C4-2B (cell line): ENCODE data around the gene CLPX.

ENCODE experiments used
- ZFX ChIP-seq: fragments of 450-650 bp; IDR thresholded peaks from 2 replicates; pipeline ENCODE4 v1.6.1; 2017
- TF ChIP-seq, protein P1 (sequence below): fragments of 450-650 bp; conservative IDR thresholded peaks from 2 replicates; pipeline ENCODE4 v1.5.1; 2017; ENCODE audit warnings: mild to moderate bottlenecking

DNA sequence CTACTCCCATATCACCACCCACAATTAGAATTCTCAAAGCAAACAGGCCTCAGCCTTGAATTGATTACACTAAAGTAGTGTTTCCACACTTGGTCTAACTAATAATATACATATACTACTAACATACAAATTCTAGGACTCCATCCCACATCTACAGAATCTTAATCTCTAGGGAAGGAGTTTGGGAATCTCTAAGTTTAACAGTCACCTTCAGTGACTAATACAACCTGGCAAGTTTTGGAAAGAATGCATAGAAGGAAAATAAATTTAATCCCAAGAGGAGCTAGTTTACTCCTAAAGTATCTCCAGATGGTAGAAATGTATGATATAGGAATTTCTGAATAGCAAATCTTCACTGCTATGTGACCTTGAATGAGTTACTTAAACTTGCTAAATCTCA is 9.1 kb downstream of the CLPX start:
- TF ChIP-seq, protein P1, sequence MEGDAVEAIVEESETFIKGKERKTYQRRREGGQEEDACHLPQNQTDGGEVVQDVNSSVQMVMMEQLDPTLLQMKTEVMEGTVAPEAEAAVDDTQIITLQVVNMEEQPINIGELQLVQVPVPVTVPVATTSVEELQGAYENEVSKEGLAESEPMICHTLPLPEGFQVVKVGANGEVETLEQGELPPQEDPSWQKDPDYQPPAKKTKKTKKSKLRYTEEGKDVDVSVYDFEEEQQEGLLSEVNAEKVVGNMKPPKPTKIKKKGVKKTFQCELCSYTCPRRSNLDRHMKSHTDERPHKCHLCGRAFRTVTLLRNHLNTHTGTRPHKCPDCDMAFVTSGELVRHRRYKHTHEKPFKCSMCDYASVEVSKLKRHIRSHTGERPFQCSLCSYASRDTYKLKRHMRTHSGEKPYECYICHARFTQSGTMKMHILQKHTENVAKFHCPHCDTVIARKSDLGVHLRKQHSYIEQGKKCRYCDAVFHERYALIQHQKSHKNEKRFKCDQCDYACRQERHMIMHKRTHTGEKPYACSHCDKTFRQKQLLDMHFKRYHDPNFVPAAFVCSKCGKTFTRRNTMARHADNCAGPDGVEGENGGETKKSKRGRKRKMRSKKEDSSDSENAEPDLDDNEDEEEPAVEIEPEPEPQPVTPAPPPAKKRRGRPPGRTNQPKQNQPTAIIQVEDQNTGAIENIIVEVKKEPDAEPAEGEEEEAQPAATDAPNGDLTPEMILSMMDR = no peak
- no peak for TF ChIP-seq ZFX
